Kidney tubule cell (primary cell): ENCODE measurements around the gene GFPT2.
"Not testable (repeated sequence)": the region's sequence is repeated elsewhere in the genome, so short reads cannot be mapped to it uniquely, and the experiment has no call there.

ENCODE experiments used
- DNase-seq: peaks from one replicate; pipeline ENCODE4 v3.0.0-alpha.2; 2018; ENCODE audit warnings: low spot score

The GFPT2 gene

DNA sequence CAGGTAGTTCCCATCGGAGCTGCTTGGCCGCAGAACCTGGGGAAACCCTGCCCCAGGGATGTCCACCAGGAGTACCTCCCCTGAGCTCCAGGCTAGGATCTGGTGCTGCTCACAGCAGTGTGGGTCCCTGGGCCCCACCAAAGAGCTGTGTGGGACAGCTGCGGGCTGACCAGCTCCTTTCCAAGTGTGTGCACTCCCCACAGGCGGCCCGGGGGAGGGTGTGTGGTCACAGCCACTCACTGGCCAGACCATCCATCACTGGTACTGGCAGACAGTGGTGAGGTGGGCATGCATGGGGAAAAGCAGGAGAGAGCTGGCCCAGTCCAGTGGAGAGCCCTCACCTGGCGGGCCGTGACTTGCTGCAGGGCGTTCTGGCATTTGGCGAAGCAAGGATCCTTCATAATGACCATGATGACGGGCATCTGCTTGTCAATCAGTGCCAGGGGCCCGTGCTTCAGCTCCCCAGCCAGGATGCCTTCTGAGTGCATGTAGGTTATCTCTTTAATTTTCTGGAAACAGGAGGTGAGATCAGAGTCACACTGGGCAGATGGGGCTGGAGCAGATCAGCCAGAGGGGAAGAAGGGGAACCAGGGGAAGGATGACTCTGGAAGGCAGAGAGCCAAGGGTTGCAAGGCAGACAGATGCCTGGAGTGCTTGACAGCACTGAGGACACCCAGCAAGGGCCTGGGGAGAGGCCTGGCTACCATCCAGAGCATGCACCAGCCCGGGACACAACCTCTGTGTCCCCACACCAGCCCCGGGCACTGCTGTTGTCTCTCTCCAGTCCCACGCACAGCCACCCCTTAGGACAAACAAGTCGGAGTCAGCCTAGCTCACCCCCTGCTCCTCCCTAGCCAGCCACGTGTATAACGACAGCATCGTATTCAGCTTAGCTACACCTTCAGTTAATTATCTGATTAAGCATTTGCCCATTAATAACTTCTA is 48.4 kb downstream of the GFPT2 start:
- DNase-seq: no peak

DNA sequence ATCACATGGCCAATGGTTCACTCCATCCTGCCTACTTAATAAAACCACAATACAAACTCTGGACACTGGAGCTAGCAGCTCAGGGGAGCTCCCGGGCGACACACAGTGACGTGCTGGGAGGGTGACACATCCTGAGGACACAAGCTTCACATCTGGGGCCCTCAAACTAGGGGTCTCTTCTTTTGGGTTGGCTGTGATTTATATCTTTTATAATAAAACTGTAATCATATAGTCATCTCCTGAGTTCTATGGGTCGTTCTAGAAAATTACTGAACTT is 49.2 kb downstream of the GFPT2 start:
- no peak for DNase-seq

DNA sequence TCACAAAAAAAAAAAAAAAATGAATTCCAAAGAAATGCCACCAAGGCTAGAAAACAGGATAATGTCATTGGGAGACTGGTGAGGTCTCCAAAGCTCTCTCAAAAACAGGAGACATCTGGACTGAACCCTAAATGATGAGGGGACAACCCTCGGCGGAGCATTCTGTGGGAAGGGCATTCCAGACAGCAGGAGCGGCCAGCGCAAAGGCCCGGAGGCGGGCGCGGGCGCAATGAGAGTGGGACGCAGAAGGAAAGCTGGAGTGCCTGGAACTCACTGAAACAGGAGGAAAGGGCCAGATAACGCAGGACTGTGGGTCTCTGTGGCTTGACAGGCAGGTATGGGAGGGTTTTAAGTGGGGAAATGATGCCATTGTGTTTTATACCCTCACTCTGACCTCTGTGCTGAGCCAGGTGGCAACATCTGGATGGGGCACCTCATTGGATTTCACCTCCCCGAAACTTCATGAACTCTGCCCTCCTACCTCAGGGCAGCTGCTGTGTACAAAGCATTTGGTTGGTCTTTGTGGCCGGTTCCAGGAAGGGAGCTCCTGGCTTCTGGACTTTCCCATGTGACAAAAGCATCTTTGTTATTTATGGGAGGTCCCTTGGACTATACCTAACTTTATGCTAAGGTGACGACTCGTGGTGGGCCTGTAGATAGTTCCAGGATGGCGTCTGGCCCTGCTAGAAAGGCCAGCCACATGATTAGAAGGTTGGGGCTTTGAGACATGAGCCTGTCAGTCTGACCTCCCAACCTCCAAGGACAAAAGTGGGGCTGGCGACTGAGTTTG is 49.7 kb downstream of the GFPT2 start:
- no peak for DNase-seq

DNA sequence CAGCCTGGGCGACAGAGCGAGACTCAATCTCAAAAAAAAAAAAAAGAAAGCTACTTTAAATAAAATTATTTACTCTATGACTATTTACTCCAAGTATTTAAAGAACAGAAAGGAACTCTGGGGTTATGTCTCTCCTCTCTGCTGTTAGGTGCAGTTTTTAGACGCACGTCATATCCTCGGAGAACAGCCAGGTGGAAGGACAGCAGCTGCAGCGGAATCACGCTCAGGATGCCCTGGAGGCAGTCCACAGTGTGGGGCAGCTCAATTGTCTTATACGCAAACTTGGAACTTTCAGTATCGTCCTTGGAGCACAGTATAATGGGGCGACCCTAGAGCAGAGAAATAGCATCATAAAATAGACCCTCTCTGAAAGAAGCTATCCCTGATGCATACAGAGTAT is 50.9 kb downstream of the GFPT2 start:
- DNase-seq: no peak

DNA sequence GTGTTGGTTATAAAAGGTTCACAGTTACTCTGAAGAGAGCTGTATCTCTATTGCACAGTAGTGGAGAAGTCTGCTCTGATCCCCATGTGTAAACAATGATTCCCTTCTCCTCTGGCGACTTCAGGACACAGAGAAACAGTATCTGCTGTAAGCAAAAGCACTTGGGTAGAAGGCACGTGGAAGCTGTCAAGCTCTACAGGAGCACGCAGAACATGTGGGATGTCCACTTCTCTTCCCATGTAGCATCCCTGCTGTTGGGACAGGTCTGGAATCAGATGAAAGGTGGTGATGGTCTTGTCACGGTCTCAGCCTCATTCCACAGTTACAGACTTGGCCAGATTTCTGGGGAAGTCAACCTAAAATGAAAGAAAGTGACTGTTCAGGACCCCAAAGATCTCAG is 51.9 kb downstream of the GFPT2 start:
- DNase-seq: no peak

DNA sequence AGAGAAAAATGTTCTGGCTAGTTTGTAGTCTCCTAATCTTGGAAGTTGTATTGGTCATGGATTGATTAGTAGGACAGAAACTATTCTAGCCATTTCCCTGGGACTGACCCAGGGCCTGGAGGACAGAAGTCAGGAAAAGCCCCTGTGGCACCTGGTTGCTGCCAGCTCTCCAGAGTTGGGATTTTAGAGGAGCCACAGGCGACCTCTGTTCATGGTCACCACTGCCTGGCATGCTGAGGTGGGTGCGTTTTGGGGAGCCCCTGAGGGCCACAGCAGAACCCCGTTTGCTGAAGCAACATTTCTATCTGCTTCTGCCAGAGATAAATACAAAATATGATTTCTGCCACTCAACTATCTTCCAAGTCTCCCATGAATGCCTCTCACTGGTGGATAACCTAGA is 53.6 kb downstream of the GFPT2 start:
- no peak for DNase-seq

DNA sequence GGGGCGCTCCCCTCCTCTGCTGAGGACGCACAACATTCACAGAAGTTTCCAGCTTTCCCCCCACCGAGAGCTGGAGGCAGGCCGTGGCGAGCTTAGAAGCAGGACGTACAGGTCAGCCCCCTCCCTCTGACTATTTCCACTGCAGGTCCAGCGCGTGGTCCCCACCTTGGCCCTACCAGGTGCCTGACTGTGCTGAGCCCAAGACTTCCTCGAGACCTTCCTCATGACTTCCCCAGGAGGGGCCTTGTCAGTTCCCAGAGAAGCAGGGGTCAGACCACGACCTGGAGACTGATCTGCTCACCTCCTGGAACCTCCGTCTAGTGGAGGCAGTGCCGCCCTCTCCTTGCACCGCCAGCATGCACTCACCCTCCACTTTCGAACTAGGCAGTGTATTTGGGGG is 54.1 kb downstream of the GFPT2 start:
- DNase-seq: not testable (repeated sequence)

DNA sequence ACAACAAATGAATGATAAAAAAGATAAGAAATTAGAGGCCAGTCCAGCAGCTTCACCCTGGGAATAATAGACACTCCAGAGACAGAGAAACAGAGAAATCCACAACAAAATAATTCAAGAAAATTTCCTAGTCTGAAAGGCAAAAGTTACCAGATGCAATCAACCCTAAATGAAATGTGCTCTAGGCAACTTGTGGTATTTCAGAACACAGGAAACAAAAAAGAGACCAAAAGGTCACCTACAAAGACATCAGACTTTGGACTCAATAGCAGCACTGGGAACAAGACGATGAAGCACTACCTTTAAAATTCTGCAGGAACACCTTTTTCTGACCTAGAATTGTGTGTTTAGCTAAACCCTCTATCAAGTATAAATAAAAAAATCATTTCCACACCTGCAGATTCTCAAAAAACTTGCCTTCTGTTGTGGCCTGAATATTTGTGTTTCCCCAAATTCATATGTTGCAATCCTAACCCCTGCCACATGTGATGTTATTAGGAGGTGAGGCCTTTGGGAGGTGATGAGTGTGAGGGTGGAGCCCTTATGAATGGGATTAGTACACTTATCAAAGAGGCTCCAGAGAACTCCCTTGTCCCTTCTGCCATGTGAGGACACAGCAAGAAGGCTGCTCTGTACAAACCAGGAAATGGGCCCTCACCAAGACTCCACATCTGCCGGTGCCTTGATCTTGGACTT is 55.4 kb downstream of the GFPT2 start:
- DNase-seq: no peak

DNA sequence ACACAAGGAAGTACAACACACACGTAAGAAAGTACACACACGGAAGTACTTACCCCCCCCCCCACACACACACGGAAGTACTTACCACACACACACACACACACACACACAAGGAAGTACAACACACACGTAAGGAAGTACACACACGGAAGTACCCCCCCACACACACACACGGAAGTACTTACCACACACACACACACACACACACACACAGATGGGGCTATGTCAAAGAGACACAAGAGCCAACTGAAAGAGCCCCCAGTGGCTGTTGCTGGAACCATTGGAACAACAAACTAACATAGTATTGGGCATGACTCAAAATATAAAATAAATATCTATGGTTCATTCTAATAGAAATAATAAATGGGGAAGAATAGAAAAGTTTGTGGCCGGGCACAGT is 56.4 kb downstream of the GFPT2 start:
- no peak for DNase-seq

DNA sequence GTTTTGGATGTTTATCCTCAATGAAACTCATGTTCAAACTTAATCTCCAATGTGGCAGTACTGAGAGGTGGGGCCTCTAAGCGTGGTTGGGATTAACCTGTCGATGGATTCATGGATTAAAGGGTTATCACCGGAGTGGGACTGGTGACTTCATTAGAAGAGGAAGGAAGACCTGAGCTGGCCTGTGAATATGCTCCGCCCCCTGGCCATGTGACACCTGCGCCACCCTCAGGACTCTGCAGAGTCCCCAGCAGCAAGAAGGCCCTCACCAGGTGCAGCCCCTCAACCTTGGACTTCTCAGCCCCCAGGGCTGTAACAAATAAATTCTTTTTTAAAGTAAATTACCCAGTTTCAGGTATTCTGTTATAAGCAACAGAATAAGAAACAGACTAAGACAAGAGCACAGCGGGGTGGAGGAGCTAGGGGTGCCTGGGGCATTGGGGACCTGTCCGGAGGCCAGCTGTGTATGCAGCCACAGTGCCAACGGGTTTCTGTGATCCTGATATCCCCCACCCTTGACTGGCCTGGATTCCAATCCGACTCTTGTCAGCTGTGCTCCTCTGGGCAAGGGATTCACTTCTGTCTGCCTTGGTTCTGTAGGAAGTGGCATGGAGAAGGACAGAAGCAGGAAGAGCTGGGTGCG is 58.1 kb downstream of the GFPT2 start:
- DNase-seq: no peak

DNA sequence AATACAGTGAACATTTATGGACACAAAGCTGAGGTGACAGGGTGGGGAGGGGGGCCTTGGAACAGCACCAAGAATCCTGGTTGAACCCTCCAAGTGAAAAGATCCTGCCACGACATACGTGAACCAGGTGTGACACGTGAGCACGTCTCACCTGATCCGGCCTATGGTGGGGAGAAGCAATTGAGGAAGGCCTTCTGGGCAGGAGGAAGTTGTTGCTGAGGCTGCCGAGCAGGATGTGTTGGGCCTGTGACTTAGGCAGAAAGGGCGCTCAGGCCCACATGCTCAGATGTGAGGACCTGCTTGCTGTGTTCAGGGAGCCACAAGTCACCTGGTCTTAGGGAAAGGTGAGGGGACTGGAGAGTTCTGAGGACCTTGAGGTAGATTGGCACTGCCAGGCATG is 58.7 kb downstream of the GFPT2 start:
- no peak for DNase-seq

DNA sequence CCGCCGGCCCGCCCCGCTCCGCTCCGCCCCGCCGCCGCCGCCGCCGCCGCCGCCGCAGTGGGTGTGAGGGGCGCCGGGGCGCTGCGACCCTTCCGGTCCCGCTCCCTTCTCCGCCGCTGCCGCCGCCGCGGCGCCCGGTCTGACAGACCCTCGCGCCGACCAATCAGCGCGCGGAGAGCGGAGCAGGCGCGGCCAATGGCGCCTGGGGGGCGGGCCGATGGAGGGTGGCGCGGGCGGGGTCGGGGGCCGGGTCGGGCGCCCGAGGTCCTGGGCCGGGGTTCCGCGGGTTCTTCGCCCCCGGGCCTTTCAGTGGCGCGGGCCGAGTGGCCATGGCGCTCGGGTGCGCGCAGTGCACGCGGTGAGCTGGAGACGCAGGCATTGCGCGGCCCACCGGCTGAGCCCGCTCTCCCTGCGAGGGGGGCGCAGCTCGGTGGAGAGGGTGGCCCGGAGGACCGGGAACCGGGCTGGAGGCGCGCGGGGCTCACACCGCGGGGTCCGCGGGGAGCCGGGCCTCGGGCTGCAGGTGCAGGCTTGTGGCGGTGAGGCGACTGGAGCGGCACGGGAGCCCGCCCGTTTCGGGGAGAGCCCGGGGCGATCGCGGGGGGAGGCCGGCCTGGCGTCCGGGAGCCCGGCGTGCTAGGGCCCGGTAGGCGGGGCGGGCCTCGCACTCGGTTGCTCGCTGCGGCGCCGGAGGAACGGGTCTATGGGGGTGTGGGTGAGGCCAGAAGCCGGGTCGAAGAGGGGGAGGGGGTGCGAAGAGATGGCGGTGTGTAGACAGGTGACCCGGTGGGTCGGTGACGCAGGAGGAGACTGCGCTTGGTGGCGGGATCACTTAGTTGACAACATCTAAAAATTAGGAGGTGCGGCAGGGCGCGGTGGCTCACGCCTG is 60.9 kb downstream of the GFPT2 start, which contains the start of gene MAPK9:
MAPK9 (minus strand) TSS at position 141 of the 889 bp plus-strand sequence. CDS start 11,522 bp downstream, outside the sequence.
- peak; percentile 85 for DNase-seq

DNA sequence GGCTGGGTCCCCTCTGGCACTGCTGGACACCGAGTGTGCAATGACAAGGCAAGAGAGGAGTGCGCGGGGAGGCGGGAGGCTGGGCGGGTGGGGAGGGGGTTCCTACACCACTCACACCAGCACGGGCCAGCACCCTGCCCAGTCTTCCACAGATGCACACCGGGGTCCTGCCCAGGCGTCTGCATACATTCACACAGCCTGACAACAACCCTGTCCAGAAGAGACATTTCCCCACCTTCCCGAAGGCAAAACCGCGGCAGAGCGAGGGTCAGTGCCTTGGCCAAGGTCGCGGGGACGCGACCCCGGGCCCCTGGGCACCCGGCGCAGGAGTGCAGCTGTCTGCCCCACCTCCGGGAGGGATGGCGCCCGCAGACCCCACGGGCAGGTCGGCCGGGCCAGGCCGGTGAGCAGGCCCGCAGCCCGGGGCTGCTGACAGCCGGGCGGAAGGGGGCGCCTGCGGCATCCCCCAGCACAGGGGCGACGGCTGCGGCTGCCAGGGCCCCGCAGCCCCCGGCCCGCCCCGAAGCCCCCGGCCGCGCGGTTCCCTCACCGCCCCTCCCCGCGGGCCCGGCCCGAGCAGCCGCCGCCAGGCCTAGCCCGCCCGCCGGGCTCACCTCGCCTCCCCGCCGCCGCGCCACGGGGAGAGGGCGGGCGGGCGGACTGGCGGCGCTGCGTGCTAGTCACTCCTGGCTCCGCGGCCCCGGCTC is 61.7 kb downstream of the GFPT2 start:
- DNase-seq: peak; percentile 29

DNA sequence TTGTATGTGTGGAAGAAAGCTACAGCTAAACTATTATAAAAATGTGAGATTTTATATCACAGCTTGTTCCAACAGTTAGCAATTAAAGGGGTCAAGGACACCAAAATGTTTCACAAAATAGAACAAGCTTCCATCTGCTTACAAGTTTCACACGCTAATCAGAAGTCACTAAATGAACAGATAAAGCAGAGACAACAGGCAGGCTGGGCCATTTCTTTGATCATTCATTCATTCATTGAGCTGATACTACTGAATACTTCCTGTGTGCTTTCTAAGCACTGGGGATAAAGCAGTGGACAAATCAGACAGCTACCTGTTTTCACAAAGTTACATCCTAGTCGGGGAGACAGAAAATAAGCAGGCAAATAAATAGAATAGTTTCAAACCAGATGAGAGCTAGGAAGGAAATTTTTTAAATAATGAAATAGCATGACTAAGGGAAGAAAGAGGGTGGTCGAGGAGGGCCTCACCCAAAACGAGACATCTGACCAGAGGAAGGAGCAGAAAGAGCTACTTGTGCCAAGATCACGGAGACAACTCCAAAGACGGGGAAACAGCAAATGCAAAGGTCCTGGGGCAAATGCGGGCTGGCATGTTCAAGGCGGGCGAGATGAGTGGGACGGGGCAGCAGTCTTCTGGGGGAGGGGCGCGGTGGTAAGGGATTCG is 62.4 kb downstream of the GFPT2 start:
- DNase-seq: peak; percentile 6

DNA sequence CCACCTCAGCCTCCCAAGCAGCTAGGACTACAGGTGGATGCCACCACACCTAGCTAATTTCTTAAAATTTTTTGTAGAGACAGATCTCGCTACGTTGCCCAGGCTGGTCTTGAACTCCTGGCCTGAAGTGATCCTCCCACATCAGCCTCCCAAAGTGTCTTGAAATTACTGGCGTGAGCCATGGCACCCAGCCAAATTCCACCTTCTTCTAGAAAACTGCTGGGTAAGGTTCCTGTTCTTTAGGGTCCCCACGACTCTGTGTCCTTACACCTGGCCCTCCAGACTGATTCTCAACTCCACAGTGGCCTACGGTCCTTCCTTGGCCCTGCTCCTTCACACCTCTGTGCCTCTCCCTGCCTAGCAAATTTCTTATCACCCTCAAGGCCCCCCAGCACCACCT is 63.2 kb downstream of the GFPT2 start:
- no peak for DNase-seq

DNA sequence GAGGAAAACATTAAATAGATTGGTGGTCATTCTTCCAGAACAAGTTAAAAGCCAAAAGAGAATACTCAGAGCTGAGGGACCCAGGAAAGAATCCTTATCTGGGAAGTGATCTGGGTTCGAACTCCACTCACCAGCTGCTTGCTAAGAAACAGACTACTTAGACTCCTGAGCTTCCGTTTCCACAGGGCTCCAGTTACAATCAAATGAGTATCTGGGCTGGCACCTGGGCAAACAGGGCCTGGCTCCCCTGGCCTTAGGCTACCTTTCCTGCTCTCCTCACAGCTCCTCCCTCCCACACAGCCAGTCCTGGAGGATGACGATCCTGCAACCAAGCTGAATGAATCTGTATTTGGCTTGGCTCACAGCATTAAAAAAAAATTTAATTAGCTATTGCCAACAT is 63.7 kb downstream of the GFPT2 start:
- DNase-seq: peak; percentile 31

DNA sequence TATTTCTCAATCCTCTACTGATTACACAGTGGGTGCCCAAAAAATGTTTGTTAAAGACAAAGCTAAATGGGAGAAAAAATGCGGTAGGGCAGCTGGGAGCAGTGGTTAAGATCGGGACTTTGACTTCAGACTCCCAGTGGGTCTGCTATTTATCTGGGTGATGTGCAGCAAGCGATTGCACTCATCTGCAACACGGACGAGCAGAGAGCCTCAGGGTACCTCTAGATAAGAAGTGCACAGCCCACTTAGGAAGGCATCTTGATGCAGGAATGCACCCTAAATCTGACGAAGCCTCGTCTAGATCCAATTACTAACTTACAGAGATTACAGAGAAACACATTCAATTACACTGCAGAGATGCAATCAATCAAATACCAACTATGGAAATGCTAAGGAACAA is 65.3 kb downstream of the GFPT2 start:
- DNase-seq: no peak

DNA sequence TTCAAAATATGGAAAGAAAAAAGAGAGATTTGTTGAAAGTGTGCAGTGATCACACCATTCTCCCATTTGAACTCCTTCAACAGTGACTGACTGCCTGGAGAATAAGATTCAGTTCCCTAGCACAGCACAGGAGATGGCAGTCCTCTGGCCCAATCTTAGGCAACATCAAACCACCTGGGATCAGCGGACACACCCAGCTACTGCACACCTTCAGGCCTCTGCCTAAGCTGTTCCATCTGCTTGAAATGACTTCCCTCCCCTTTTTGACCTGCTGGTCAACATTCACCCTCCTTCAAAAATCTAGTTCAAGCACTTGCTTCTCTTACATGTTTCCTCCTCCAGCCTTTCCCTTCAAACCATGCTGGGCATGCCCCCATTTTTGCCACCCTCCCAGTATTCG is 65.7 kb downstream of the GFPT2 start:
- DNase-seq: no peak

DNA sequence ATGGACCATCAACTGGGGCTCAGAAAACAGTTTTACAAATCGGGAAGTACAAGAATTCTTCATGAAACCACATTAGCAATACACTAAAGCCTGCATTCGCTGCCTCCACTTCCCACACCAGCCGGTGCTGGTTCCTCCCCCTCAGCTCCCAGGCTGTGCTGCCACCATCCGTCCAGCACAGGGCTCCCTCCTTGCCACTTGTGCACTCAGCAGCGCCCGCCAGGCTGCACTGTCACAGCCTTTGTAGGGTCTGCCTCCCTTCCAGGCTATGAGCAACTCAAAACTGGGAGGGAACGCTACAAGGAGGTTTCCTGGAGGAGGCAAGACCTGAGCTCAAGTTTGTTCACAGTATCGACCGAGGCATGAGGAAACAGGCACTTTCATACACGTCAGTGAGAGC is 69.0 kb downstream of the GFPT2 start:
- DNase-seq: no peak

DNA sequence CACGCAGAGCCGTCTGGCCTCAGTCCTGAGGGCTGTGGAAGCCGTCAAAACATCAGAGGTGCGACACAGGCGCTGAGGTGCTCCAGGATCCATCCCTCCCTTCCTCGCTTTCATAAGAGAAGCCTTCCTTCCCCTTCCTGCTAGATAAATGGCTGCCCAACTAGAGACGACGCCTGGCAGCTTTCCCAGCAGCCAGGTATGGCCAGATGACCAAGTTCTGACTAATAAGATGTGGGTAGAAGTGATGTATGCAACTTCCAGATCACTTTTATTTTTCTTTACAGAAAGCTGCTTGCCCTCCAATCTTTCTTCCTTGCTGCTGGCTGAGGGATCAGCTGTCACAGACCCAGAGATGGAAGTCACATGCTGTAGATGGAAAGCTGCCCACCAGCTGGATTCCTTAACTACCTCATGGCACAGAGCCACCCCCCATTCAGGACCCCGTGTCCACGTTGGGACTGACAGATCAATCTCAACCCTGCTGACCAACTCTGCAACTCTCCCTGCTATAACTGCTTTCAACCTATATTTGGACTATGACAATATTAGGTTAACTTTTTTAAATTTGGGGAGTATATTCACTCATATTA is 70.0 kb downstream of the GFPT2 start:
- DNase-seq: peak; percentile 57
